Endometrial microvascular endothelial cells (primary cell): ENCODE measurements around the gene CNGA4. TPM values are rescaled to one million over a fixed set of nuclear protein-coding genes. Genes with fewer than 3 reads are reported as not detected.
"Not testable (repeated sequence)": the region's sequence is repeated elsewhere in the genome, so short reads cannot be mapped to it uniquely, and the experiment has no call there.

ENCODE experiments used
- in situ Hi-C: cut with HindIII; loops from 2 replicates; pipeline ENCODE4 v1.10.0; 2017; ENCODE audit warnings: low sequenced_read_pairs, low pct_unique_long_range_greater_than_20kb; ENCODE audit errors: inconsistent ontology term
- total RNA-seq: library from RNA; depleted of rRNA; stranded (reverse); fragments of >200 nt; gene quantifications from one replicate; pipeline ENCODE4 v1.2.3, GENCODE V29; 2015; ENCODE audit errors: inconsistent ontology term

CNGA4 gene
- total RNA-seq, 1 donor from 2014 or later: not detected

- in situ Hi-C loops: no loop called here
Measured at GRCh38 chr11:6219359-6219758, 19.5 kb upstream of the CNGA4 start.

DNA sequence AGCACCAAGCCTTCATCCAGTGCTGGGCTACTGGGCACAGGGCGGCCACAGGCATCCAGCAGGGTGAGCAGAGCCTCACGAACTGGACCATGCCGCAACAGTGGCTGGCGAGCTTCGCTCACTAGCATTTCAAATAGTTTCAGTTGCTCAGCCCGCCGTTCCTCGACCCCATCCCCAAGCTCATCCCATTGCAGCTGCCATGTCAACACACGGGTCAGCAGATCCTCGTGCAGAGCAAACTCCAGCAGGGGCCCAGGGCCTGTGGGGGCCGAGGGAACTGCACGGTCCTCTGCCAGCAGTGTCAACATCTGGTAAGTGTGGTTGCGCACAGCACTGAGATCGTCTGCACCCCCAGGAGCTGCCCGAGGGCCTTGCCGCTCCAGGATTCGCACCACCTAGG lies 15.0 kb upstream of the CNGA4 start:
- in situ Hi-C loops: no loop called here

GRCh38 chr11:6224421-6224820 lies 14.5 kb upstream of the CNGA4 start:
- in situ Hi-C loops: no loop called here

GRCh38 chr11:6225024-6225423 lies 13.9 kb upstream of the CNGA4 start:
- in situ Hi-C loops: no loop called here

DNA sequence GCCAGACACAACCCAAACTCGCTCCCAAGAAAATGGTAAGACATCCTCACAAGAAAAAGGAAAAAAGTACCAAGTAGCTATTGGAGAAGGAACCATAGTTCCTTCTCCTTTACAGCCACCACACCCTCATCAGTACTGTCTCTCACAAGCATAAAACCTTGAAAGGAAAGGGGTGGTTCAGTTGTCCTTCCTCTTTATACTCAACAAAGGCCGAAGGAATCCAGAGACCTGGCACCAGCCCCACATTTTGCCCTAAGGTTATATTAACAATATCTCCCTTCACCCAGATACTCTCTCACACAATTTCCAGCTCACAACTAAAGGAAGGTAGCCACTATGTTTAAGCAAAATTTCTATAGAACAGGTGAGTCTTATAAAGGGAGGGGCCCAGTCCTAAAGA lies 13.0 kb upstream of the CNGA4 start:
- in situ Hi-C loops: no loop called here

DNA sequence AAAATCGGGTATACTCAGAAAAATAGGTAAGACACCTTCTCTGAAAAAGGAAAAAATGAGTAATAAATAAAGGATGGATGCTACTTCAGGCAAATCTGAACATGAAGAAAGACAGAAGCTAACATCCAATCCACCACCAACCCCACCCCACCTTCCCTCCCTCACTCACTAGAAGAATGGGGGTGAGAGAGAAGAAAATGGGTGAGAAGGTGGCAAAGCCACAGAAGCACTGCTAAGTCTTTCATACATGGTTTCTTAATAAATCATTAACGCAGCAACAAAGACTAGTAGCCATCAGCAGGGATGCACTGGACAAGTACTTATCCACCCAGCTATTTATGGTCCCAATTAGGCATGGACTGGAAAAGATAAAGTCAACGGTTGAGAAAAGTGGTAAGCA lies 10.4 kb upstream of the CNGA4 start:
- in situ Hi-C loops: no loop called here

DNA sequence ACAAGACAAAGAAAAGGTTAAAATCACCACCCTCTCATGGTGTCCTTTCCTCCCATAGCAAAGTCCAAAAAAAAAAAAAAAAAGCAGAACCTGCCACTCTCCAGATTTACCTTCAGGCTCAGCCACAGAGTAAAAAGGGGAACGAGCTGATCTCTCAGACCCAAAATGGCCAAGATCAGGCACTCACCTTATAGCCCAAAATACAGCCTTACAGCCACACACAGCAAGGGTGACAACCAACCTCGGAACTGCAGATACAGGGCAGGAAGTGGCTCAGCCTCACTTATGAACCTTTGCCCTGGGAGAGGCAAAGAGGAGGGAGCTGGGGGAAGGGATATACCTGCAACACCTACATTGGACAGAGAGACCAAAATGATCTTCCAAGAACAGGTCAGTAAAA lies 9.0 kb upstream of the CNGA4 start:
- in situ Hi-C loops: no loop called here

DNA sequence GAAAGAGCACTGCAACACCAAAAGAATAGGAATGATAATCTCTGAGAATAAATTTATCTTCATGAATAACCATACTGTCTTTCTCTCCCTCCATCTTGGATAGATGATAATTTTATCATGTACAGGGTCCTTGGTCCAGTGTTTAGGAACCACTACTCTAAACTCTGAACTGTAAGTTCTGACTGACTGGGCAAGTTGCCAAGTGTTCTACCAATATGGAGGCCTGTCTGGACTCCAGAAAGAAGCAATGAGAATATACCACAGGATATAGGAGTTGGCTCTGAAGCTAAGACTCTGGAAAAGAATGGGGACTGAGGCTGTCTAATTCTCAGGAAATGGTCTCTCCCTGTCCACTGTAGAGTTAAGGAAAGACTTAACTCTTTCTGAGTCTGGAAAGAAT lies 6.0 kb upstream of the CNGA4 start:
- in situ Hi-C loops: no loop called here

GRCh38 chr11:6233984-6234386 lies 4.9 kb upstream of the CNGA4 start:
- in situ Hi-C loops: no loop called here

DNA sequence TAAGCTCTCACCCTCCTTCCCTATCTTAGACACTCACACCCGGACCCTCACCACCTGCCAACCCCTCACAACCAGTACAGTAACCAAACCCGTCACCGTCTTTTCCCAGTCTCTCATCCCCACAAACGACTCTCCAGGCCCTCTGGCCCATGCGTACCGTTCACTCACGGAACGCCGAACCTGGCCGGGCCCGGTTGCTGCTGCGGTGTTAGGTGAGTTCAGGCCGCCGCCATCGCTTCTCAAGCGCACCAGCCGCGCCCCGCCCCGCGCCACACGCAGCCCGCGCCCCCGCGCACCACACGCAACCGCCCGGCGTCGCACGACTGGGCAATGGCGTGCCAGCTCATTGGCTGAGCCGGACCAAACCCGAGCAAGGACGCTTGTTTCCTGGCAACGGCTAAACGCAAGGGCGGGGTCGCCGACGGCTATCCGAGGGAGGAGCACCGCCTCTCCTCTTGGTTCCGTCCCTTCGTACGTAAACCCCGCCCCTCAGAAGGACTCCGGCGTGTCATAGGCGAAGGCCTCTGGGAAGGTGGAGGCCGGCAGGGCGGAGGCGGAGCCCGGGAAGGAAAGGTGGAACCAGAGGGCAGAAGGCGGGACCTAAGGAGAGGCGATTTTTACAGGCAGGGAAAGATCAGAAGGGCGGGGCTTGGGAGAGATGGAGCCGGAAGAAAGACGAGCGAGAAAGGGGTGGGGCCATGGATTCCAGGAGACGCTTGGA lies 4.3 kb upstream of the CNGA4 start, which contains the start of gene FHIP1B:
TSS of gene FHIP1B (minus strand) at position 250 of the 721 bp plus-strand sequence. CDS start 10,120 bp downstream, outside the sequence.
- in situ Hi-C loops: no loop called here

DNA sequence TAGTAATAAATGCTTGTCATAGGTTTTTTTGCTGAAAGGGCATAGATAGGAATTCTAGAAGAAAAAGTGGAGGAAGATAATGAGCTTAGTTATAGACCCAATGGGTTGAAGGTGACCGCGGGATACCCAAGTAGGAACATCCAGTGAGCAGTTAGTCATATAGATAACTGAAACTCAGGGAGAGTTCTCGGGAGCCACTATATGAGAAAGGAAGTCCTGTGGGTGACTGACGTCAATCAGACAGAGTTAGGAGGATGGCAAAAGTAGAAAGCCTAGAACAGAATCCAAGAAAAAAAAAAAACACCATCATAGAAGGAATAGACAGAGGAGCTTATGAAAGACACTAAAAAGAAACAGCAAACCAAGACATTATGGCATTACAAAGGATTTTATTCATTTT lies 1.6 kb upstream of the CNGA4 start:
- in situ Hi-C loops: no loop called here

GRCh38 chr11:6237761-6238302 lies 1.1 kb upstream of the CNGA4 start:
- in situ Hi-C loops: no loop called here

GRCh38 chr11:6240139-6240538 lies 1.2 kb downstream of the CNGA4 start:
- in situ Hi-C loops: no loop called here

DNA sequence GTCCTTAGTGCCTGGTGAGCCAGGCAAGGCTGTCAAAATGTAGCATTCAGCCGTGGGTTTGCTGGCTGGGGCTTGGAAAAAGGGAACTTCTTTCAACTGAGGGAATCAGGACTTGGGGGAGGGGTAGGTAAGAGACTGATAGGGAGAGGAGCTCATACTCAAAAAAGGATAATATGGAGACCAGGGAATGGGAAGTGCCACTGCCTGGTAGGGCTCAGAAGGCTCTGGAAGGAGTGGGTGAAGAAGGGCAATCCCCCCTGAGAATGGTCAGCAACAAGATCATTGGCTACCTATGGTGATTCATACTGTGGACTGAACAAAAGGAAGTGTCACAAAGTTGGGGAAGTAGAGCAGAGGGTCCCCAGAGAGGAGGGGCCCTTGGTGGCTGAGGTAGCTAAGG lies 1.9 kb downstream of the CNGA4 start:
- in situ Hi-C loops: no loop called here

- in situ Hi-C loops: no loop called here
Measured at GRCh38 chr11:6241316-6241715, 2.4 kb downstream of the CNGA4 start.

- in situ Hi-C loops: no loop called here
Measured at GRCh38 chr11:6245536-6245935, 6.6 kb downstream of the CNGA4 start.

GRCh38 chr11:6248248-6248647 lies 9.4 kb downstream of the CNGA4 start:
- in situ Hi-C loops: no loop called here

DNA sequence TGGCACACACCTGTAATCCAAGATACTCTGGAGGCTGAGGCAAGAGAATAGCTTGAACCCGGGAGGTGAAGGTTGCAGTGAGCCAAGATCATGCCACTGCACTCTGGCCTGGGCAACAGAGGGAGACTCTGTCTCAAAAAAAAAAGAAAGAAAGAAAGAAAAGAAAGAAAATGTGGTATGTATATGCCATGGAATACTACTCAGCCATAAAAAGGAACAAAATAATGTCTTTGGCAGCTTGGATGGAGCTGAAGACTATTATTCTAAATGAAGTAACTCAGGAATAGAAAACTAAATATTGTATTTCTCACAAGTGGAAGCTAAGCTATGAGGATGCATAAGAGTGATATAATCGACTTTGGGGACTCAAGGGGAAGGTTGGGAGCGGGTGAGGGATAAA lies 10.0 kb downstream of the CNGA4 start:
- in situ Hi-C loops: not testable (repeated sequence)

DNA sequence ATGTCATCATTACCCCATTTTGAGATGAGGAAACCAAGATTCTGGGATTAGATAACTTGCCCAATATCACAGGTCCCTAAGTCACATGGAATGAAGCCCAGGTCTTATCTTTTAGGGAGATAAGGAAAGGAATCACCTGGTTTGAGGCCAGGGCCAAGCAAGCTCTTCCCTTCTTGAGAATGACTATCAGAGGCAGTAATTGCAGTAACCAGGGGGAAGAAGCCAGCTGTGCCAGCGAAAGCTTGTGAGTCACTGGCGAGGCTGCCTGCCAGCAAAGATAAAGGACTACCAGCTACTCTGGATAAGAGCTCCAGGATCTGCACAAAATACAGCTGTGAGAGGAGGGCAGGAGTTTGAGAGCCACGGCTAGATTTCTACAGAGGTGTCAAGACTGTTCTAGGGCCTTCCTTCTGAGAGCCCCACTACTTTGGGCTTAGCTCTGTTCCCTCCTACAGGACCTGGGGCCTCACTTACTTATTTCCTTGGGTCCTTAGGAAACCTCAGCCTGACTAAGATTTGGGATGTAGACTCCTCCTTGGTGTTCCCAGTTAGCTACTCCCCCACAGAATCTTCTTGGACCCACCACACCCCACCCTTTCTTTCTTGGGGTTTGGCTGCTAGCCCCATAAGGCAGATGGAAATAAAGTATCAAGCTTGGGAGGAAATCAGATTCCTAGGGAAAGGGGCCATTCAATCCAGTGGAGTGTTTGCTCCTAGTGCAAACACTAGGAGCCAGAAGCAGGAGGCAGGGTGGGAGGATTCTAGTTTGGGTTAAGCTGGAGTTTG lies 11.1 kb downstream of the CNGA4 start:
- in situ Hi-C loops: no loop called here

- in situ Hi-C loops: no loop called here
Measured at GRCh38 chr11:6251120-6251733, 12.3 kb downstream of the CNGA4 start.
